SH-SY5Y (cell line): ENCODE data around the gene TSEN2.

Experiments
- GATA2 ChIP-seq: IDR thresholded peaks from 2 replicates; pipeline ENCODE4 v1.6.1; 2011; ENCODE audit warnings: mild to moderate bottlenecking, low read depth, low read length
- GATA3 ChIP-seq: IDR thresholded peaks from 2 replicates; pipeline ENCODE4 v1.6.1; 2011; ENCODE audit warnings: low read depth, mild to moderate bottlenecking, low read length, moderate library complexity

DNA sequence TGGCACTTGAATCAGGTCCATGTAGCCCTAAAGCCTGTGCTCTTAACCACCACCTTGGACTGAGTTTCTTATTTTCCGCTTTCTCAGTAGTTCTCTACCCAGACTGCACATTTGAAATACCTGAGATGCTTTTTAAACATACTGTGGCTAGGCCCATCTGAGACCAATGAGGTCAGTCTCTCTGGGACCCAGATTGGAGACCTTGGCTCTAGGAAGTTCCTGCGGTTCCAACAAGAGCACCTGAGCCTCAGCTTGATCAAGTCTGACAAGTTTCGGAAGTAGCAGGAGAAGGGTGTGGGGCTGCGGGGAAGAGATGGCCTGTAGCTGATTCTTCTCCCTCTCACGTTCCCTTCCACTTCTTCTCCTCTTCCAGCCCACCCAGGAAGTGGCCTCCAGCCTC is 11.5 kb upstream of the TSEN2 start:
- no peak for TF ChIP-seq GATA3
- TF ChIP-seq GATA2: no peak
